ENCODE results near the gene TOX2. TPM values are rescaled to one million over a fixed set of nuclear protein-coding genes. Genes with fewer than 3 reads are reported as not detected.

The TOX2 gene
- total and polyA plus RNA-seq, 2 of the 8 experiments (the other 6 are each of a cell fraction or from before 2014, with no cell fraction given): 1.8 to 3.4 TPM

GRCh38 chr20:44027343-44028002 lies 112.8 kb downstream of the TOX2 start (continued):
- TF ChIP-seq SIN3A (conservative IDR thresholded peaks at IDR 0.05 in 1 of 2, IDR thresholded peaks at IDR 0.05 in 1 of 2; ENCODE audit: low read depth in 1 of 2, low read length in 2 of 2) (no peak), FOSL1 (IDR thresholded peaks at IDR 0.05; ENCODE audit: insufficient read depth, low read depth, low read length) (no peak), CHD7 (IDR thresholded peaks at IDR 0.05; ENCODE audit: insufficient replicate concordance, low read length) (no peak), RBBP5 (IDR thresholded peaks at IDR 0.05; ENCODE audit: borderline replicate concordance, low read depth, low read length) (no peak), POLR2A (IDR thresholded peaks at IDR 0.05; ENCODE audit: control extremely low read depth in 1 of 2, low read depth in 2 of 2, low read length in 2 of 2) (no peak), EGR1 (IDR thresholded peaks at IDR 0.05; ENCODE audit: borderline replicate concordance, low read depth, low read length) (no peak)

Data from H1 (cell line).